Large intestine (tissue), 3 donors: ENCODE results near the gene CACNB2. TPM values are rescaled to one million over a fixed set of nuclear protein-coding genes. Genes with fewer than 3 reads are reported as not detected.
"Not testable (repeated sequence)": the region's sequence is repeated elsewhere in the genome, so short reads cannot be mapped to it uniquely, and the experiment has no call there.

ENCODE experiments used
- DNase-seq, 2 donors: peaks; one replicate each; pipeline versions ENCODE4 v3.0.0 to v3.0.0-alpha.2; 2013
- H3K27ac ChIP-seq: one replicate; pipeline ENCODE4 v1.5.1; 2013; ENCODE audit warnings: low read length
- H3K27me3 ChIP-seq: 2 replicates; pipeline ENCODE4 v1.6.1; 2013; ENCODE audit warnings: low read length; ENCODE audit not compliant: control insufficient read depth, insufficient read depth
- H3K36me3 ChIP-seq: 2 replicates; pipeline ENCODE4 v1.6.1; 2013; ENCODE audit warnings: low read length; ENCODE audit not compliant: control insufficient read depth, insufficient read depth
- H3K4me1 ChIP-seq: one replicate; pipeline ENCODE4 v1.6.1; 2013; ENCODE audit warnings: low read length; ENCODE audit not compliant: control insufficient read depth, insufficient read depth
- H3K4me3 ChIP-seq: one replicate; pipeline ENCODE4 v1.5.1; 2013; ENCODE audit warnings: low read length
- H3K9me3 ChIP-seq: one replicate; pipeline ENCODE4 v1.6.1; 2013; ENCODE audit warnings: mild to moderate bottlenecking, low read depth, low read length, moderate library complexity; ENCODE audit not compliant: control insufficient read depth
- WGBS: methylation state at CpG from one replicate; pipeline ENCODE4 v1.1.5; 2013; ENCODE audit warnings: low lambda C conversion rate; ENCODE audit not compliant: insufficient coverage; 5-methylcytosine and 5-hydroxymethylcytosine counted together
- polyA plus RNA-seq: library from polyadenylated mRNA; unstranded; fragments of 120-200 nt; gene quantifications from one replicate; pipeline ENCODE4 v1.2.1, GENCODE V29; 2013

Gene CACNB2
- polyA plus RNA-seq, 1 donor, result 8.2 TPM

DNA sequence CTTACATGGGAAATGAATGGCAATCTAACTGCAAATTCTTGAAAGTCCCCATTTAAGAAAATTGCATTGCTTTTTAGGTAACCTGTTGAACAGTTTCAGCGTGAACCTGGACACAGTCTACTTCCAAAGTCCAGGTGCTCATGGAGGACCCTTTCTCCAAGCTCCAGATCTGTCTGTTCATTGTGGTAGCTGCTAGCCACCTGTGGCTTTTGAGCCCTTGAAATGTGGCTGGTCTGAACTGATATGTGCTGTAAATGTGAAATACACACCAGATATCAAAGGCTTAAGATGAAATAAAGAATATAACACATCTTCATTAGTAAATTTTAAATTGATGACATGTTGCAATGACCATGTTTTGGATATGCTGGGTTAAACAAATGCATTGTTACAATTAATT is 4.2 kb downstream of the CACNB2 start:
- peaks cover 11% of the 10 kb centered on the region for H3K4me1 ChIP-seq
- DNase-seq, result no peak
- H3K4me3 ChIP-seq, result no peak overlapping the region
- no CpG with 5 or more reads among the region's 1 CpG for WGBS
- H3K36me3 ChIP-seq, result no peaks in the 10 kb centered on the region
- H3K9me3 ChIP-seq, result no peaks in the 10 kb centered on the region
- no peaks in the 10 kb centered on the region for H3K27me3 ChIP-seq
- peak overlapping the region; percentile 46 for H3K27ac ChIP-seq

DNA sequence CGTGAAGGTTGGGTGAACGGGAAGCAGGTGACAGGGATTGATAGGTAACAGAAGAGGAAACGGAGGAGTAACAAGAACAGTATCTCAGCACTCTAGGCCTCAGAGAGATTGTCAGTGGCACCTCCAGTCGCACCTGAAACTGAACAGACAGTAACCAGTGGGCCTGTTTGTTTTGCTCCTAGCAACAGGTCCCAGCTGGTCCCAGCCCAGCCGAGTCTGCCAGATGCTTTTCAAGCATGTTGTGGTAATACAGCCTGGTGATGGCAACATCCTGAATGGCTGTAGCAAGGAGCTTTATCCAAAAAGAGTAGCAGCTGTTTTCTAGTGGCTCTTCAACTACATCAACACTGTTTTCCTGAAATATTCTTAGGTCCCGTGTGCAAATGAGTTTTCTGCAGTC is 4.7 kb downstream of the CACNB2 start:
- Histone ChIP-seq H3K4me1 (peaks cover 8% of the 10 kb centered on the region), H3K36me3 (no peaks in the 10 kb centered on the region), H3K4me3 (no peak overlapping the region), H3K9me3 (no peaks in the 10 kb centered on the region), H3K27ac (peak overlapping the region; percentile 46), H3K27me3 (no peaks in the 10 kb centered on the region)
- peak; percentile 42 to 57 for DNase-seq
- no CpG with 5 or more reads among the region's 6 CpGs for WGBS

DNA sequence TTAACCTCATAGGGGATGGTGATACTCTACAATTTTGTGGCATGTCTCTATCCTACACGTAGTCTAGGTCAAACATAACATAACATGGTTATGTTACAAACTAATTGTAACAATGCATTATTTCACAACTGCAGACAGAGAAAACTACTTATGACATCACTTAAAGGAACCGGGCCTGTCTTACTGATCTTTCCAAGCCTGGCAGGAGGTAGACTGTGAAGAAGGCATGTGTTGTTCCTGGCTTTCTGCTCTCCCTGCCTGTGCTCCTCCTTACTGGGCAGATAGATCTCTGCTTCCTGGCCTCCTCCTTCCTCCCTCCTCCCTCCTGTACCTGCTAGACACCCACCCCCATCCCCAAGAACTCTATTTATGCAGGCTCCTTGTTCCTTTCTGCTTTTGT is 5.4 kb downstream of the CACNB2 start:
- no peak for DNase-seq
- H3K36me3 ChIP-seq, result no peaks in the 10 kb centered on the region
- H3K27me3 ChIP-seq, result no peaks in the 10 kb centered on the region
- WGBS, result no CpG with 5 or more reads among the region's 2 CpGs
- H3K4me1 ChIP-seq, result peaks cover 6% of the 10 kb centered on the region
- peak overlapping the region; percentile 0 for H3K27ac ChIP-seq
- H3K4me3 ChIP-seq, result no peak overlapping the region
- H3K9me3 ChIP-seq, result no peaks in the 10 kb centered on the region

DNA sequence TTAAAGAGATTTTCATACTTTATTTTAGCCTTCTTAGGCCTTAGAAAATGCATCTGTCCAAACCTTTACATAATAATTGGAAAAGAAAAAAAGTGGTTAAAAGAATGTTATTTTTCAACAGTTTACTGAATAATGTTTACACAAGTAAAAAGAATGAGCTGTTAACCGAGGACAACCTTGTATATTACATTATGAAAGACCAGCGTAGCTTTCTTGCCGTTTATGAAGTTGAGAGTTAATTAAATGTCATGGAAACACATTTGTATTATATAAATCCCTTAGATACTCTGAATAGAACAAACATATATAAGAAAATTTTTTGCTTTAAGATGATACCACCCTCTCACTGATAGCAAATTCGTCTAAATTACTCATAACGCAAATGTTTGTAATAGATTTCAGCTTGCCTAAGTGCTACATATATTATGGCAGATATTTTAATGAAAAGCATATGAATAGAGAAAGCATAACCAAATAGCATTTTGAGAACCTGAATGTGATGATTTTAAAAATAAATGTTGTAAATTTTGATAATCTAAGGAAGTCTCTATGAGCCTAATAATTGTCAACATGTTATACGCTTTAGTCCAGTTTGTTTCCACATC is 9.1 kb downstream of the CACNB2 start:
- Histone ChIP-seq H3K27ac (no peak overlapping the region), H3K4me3 (no peak overlapping the region)
- 100% methylated on average over 3 of the region's 6 CpGs for WGBS

DNA sequence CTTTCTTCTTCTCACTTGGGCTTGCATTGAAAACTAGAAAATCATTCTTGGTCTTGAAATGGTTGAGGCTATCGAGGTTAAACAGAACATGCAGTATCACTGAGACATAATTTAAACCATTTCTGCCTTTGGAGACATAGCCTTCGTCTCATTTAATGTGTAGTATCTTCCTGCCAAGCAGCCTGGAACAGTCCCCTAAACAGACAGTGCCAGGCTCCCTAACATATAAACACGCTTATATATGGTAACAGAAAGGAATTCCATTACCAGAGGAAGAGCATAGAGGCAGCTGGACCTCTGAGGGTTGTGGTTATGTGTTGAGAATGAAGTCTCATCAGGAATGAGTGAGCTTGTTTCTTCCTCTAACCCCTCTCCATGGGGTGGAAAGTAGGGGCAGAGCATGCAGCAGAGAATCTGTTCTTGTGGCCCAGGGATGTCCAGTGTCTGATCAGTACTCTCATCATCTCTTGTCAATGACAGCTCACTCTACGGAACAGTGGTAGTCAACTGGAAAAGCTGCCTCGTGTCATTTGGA is 11.2 kb downstream of the CACNB2 start:
- H3K27me3 ChIP-seq, result no peaks in the 10 kb centered on the region
- no peak overlapping the region for H3K4me3 ChIP-seq
- H3K27ac ChIP-seq, result no peak overlapping the region
- H3K36me3 ChIP-seq, result peaks cover 8% of the 10 kb centered on the region
- H3K9me3 ChIP-seq, result no peaks in the 10 kb centered on the region
- no peak for DNase-seq
- no CpG with 5 or more reads among the region's 5 CpGs for WGBS
- no peaks in the 10 kb centered on the region for H3K4me1 ChIP-seq

More for the DNA sequence above, 9.1 kb downstream of the CACNB2 start:
- no peaks in the 10 kb centered on the region for H3K27me3 ChIP-seq
- H3K4me1 ChIP-seq, result peaks cover 6% of the 10 kb centered on the region
- no peaks in the 10 kb centered on the region for H3K9me3 ChIP-seq
- DNase-seq, result no peak
- peaks cover 8% of the 10 kb centered on the region for H3K36me3 ChIP-seq

DNA sequence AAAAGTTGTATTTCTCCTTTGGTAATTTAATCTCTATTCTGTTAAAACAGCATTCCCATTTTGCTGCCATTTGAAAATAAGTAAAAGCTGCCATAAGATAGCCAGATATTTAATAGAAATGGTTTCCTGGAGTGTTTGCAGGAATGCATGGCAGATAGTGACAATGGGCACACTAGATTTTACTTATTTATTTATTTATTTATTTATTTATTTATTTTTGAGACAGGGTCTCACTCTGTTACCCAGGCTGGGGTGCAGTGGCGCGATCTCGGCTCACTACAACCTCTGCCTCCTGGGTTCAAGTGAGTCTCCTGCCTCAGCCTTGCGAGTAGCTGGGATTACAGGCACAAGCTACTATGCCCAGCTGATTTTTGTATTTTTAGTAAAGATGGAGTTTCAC is 13.2 kb downstream of the CACNB2 start:
- not testable (repeated sequence) for H3K9me3 ChIP-seq, DNase-seq, H3K27me3 ChIP-seq, H3K4me3 ChIP-seq, H3K4me1 ChIP-seq, H3K36me3 ChIP-seq, H3K27ac ChIP-seq
- no CpG with 5 or more reads among the region's 4 CpGs for whole genome bisulfite sequencing

DNA sequence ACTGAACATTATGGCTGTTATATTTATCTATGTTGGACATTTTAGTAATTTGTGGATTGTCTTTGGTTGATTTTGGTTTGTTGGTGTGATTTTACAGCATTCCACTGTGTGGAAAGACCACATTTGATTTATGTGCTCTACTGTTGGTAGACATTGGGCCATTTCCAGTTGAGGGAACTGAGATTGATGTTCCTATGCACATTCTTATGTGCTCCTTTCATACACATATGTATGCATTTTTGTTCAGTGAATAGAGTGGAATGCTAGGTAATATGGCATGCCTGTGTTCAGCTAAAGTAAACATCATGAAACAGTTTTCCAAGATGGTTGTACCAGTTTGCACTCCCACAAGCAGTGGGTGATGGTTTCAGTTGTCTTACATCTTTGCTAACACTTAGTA is 15.1 kb downstream of the CACNB2 start:
- Histone ChIP-seq H3K27me3 (no peaks in the 10 kb centered on the region), H3K36me3 (peaks cover 8% of the 10 kb centered on the region), H3K27ac (no peak overlapping the region), H3K4me1 (no peaks in the 10 kb centered on the region), H3K9me3 (no peaks in the 10 kb centered on the region), H3K4me3 (no peak overlapping the region)
- no peak for DNase-seq

DNA sequence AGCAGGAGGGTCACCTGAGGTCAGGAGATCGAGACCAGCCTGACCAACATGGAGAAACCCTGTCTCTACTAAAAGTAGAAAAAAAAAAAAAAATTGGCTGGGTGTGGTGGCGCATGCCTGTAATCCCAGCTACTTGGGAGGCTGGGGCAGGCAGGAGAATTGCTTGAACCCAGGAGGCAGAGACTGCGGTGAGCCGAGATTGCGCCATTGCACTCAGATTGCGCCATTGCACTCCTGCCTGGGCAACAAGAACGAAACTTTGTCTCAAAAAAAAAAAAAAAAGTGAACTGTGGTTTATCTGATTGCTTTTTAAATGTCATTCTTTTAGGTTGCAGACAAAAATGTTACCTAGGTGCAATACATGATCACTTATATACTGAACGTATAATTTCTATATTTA is 16.6 kb downstream of the CACNB2 start:
- H3K4me3 ChIP-seq, H3K9me3 ChIP-seq, H3K27me3 ChIP-seq, DNase-seq, H3K36me3 ChIP-seq, H3K27ac ChIP-seq, H3K4me1 ChIP-seq: not testable (repeated sequence)
- 100% methylated on average over 1 of the region's 8 CpGs for WGBS

DNA sequence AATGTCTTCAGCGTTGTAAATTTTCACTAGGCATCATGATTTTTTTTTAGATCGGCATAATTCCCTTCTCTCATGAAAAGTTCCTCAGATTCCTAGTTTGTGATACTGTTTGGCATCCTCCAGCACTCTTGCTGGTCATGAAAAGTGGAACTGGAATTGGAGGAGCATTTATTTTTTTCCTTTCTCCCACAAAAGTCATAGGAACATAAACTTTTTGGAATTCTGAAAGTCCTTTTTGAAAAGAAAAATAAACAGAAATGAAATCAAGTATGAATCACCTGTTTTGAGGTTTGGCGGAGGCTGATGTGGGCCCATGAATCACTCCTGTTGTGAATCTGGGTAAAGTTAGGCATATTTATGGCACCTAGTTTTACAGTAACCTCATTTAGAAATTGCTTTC is 17.7 kb downstream of the CACNB2 start:
- no CpG with 5 or more reads among the region's 3 CpGs for WGBS

DNA sequence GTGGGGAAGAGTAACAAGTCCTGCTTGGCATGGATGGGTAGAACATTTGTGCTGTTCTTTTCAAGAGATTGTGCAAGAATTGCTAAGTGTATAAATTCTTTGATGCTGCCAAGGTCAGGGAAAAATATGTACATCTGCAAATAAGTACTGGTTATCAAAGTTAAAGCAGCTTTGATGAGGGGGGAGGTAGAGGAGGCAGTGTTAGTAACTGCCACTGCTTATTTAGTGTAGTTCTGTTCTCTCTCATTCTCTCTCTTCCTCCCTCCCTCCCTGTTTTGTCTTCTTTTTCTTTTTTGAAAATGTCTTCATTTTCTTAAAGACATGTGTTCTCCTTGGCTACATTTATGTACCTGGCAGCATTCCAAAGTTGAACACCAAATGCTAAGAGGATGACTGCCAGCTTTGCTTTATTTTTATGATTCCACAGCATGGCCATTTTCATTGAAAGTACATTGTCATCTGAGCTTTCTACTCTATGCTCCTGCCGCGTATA is 18.6 kb downstream of the CACNB2 start:
- Histone ChIP-seq H3K4me3 (no peak overlapping the region), H3K4me1 (no peaks in the 10 kb centered on the region), H3K9me3 (no peaks in the 10 kb centered on the region), H3K36me3 (no peaks in the 10 kb centered on the region), H3K27me3 (no peaks in the 10 kb centered on the region), H3K27ac (no peak overlapping the region)
- no CpG with 5 or more reads among the region's 2 CpGs for WGBS
- peak in 1 of 2 donors; percentile 10 for DNase-seq

More for the DNA sequence above, 17.7 kb downstream of the CACNB2 start:
- Histone ChIP-seq H3K9me3 (no peaks in the 10 kb centered on the region), H3K36me3 (no peaks in the 10 kb centered on the region), H3K27ac (no peak overlapping the region), H3K4me1 (no peaks in the 10 kb centered on the region), H3K27me3 (no peaks in the 10 kb centered on the region), H3K4me3 (no peak overlapping the region)
- DNase-seq, result no peak

DNA sequence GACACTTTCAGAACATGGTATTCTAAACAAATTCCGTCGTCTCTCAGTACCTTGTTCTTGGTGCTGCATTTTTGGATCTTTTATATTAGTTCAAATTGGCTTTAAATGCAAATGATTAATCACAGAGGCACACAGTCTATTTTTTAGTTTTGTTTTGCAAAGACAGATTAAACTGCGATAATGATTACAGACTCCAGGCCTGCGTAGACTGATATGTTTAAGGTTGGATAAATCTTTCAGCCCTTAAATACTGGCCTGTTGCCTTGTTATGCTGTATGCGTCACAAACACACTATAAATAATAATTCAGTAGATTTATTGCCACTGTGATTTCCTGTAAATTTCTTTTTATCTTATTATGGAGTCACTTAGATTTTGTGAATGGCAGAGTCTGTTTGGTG is 19.3 kb downstream of the CACNB2 start:
- Histone ChIP-seq H3K4me1 (no peaks in the 10 kb centered on the region), H3K4me3 (no peak overlapping the region), H3K36me3 (no peaks in the 10 kb centered on the region), H3K27me3 (no peaks in the 10 kb centered on the region), H3K9me3 (no peaks in the 10 kb centered on the region), H3K27ac (no peak overlapping the region)
- no peak for DNase-seq
- 78% methylated on average over 4 of the region's 5 CpGs for WGBS
